ENCODE data around the gene ATXN7L3. TPM values are rescaled to one million over a fixed set of nuclear protein-coding genes. Genes with fewer than 3 reads are reported as not detected.
"Not testable (repeated sequence)": the region's sequence is repeated elsewhere in the genome, so short reads cannot be mapped to it uniquely, and the experiment has no call there.

The ATXN7L3 gene
- total RNA-seq, 1 donor from 2014 or later: 34.5 TPM

DNA sequence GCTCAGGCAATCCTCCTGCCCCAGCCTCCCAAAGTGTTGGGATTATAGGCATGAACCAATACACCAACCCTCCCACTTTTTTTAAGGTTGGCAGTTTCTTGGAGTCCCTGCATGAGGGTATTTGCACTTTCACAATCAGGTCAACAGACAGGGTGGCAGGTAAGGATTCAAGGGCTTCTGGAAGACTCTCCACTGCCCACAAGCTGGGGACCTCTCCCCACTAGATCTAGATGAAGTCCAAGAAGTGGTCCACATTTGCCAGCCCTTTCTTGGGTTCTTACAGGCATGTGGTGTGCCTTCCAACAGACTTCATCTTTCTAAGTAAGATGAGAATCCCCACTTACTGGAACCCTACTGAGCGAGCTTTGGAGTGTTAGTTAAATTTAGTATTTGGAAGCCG, 25.3 kb downstream of the ATXN7L3 start:
- DNase-seq: no peak

DNA sequence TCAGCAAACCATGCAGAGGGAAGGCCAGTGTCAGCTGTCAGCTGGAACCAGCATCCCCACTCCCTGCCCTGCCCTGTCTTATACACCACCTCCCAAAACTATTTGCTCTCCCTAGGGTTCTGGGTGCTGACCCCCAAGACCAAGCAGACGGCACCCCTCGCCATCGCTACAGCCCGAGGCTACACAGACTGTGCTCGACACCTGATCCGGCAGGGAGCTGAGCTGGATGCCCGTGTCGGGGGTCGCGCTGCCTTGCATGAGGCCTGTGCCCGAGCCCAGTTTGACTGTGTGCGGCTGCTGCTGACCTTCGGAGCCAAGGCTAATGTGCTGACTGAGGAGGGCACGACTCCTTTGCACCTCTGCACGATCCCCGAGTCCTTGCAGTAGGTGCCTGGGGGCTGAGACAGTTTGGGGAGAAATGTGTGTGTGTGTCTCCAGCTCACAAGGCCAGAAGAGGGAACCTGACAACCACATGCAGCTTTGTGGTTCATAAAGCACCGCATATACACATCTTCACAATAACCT, 27.7 kb downstream of the ATXN7L3 start:
- no peak for DNase-seq

DNA sequence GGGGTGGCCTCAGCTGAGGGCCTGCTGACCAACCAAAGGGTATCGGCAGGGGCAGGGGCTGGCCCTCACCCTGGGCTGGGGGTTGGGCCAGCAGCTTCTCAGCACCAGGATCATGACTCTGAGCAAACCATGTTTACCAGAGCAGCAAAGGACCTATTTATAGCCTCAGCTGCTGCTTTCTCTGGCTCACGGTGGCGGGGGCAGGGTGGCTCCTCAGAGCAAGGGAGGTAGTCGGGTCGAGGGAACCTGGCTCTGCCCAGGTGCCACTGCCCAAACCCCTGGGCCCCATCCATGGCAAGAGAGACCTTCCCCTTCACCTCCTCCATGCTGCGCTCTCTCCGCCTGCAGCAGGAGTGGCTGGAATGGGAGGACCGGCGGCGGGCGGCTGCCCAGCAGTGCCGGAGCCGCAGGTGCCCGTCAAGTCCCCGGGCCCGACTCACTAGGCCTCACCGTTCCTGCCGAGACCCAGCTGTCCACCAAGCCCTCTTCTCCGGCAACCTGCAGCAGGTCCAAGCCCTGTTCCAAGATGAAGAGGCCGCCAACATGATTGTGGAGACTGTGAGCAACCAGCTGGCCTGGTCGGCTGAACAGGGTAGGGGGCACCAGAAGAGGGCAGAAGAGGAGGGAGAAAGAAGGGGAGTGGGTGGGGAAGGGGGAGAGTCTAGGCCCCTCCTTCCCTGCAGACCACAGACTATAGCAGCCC, 29.0 kb downstream of the ATXN7L3 start, which contains the start of gene ASB16:
Gene ASB16 (plus strand): TSS at position 206 of the 703 bp plus-strand sequence. CDS start 86 bp downstream, at position 292.
- DNase-seq: peak; percentile 76

DNA sequence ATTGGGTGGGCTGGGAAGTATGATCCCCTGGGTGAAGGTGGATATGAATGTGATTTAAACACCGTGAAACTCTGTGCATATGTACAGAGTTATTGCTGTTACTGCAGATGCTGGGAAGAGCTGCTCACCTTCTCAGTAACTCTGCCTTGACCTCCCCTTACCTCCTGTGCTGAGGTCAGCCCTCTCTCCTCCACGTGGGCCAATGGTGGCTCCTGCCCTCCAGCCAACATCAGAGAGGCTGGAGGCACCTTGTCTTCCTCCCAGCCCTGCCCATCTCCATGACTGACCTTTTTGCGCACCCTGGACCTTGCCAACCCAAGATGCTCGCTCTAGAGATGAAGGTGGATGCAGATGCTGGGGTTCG, 29.6 kb downstream of the ATXN7L3 start:
- DNase-seq: no peak

DNA sequence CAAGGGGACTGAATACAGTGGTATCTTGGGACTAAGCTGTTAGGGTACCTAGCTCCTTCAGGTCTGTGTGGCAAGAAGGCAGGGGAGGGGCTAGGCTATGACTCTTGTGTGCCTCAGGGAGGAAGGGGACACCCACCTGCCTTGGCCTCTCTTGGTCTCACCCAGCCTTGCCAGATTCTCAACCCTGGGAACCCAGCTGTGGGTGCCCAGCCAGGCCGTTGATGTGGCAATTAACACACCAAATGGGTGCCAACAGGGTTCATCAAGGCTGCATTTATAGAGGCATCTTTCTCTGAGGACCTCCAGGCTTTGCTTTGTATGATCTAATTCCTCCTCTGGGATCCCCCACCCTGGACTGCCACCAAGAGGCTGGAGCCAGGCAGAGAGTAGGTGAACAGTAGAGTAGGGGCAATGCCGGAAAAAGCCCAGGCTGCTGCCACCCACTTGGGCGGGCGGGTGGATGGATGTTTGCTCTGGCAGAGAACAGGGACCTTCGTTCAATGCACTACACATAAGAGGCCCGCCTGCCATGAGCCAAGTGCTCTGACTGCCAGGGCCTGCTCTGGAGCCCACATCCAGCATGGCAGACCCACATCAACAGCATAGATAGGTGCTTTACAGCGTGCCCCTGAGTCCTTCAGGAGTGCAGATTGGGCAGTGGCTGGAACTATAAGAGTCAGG, 32.4 kb downstream of the ATXN7L3 start:
- no peak for DNase-seq

DNA sequence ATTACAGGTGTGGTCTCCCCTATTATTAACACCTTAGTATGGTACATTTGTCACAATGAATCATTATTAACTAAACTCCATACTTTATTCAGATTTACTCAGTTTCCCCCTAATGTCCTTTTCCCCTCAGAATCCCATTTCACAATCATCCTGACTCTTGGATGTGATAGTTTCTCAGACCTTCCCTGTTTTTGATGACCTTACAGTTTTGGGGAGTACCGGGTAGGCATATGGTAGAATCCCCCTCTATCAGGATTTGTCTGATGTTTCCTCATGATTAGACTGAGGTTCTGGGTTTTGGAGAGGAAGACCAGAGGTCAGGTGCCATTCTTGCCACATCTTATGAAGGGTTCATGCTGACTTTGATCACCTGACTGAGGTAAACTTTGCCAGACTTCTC, 35.2 kb downstream of the ATXN7L3 start:
- DNase-seq: no peak

DNA sequence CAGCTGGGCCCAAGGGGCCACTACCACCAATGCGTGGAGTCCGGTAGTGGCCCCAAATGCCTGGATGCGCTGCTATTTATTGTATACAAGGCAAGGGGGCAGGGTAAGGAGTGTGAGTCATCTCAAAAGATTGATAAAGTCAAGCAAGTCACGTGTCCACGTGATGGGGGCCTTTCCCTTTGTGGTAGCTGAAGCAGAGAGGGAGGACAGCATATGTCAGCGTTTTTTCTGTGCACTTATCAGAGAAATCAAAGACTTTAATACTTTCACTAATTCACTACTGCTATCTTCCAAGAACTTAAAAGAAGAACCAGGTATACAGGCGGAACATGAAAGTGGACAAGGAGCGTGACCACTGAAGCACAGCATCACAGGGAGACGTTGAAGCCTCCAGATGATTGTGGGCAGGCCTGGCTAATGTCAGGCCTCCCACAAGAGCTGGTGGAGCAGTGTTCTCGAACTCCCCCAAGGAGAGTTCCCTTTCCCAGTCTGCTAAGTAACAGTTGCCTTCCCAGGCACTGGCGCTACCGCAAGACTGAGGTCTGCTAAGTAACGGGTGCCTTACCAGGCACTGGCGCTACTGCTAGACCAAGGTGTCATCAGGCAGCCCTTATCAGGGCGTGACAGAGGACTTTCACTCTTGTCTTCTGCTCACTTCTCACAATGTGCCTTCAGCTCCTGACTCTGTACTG, 40.0 kb downstream of the ATXN7L3 start:
- no peak for DNase-seq

DNA sequence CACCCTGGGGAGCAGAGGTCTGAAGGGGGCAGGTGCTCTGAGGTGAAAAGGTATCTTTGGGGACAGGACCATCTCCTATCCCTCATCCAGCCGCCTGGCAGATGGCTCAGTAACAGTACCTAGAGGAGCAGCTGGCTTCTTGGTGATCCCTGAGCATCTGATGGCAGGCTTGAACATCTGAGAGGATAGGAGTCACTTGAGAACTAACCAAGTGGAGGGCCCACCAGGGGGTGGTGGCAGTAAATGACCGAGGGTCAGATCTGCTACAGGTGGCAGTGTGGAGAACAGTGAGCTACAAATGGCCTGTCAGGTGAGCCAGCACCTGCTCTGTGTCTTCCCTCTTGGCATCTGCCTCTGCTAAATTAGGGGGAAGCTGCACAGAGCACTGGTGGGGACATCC, 44.2 kb downstream of the ATXN7L3 start:
- no peak for DNase-seq

DNA sequence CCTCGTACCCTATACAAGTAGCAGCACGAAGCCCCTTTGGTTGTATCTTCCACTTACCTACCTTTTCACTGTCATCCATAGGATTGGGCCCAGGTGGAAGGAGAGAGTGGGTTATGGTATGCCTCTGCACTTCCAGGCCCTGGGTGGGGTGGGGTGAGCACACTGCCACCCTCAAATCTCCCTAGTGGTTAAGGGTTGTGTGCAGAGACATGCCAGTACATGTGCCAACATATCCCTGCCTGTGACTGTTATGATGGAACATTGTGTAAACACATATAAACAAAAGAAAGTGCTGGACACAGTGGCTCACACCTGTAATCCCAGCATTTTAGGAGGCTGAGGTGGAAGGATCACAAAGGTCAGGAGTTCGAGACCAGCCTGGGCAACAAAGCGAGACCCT, 46.8 kb downstream of the ATXN7L3 start:
- no peak for DNase-seq

DNA sequence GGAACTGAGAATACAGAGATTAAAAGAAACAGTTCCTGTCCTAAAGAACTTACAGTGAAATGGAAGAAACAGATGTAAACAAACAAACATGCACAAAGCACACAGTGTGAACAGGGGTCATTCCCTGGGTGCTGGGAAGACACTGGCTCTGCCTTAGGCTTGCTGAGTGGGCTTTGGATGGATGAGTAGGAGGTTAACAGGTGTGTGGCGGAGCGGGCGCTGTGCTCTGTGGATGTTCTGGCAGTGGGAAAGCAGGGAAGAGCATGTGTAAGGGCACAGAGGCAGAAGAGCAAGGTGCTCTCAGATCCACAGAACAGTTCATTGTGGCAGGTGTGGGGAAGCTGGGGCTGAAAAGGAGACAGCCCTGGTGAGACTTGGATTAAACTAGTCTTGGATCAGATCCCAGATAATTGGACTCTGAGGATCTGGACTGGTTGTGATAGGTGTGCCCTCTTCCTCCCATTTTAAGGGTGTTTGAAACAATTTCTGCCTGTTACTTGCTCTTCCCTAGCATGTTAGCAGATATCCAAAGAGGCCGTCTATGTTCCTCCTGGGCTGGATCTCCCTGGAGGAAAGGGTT, 49.8 kb downstream of the ATXN7L3 start:
- no peak for DNase-seq

DNA sequence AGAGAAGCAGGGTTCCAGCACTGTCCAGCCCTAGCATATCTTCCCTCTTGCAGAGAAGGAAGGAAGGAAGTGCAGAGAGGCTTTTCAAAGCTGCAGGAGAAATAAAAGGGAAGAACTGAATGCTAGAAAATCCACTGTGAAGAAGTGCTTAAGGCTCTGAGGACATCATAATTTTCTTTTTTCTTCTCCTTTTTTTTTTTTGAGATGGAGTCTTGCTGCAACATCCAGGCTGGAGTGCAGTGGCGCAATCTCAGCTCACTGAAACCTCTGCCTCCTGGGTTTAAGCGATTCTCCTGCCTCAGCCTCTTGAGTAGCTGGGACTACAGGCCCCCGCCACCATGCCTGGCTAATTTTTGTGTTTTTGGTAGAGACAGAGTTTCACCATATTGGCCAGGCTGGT, 50.6 kb downstream of the ATXN7L3 start:
- not testable (repeated sequence) for DNase-seq

DNA sequence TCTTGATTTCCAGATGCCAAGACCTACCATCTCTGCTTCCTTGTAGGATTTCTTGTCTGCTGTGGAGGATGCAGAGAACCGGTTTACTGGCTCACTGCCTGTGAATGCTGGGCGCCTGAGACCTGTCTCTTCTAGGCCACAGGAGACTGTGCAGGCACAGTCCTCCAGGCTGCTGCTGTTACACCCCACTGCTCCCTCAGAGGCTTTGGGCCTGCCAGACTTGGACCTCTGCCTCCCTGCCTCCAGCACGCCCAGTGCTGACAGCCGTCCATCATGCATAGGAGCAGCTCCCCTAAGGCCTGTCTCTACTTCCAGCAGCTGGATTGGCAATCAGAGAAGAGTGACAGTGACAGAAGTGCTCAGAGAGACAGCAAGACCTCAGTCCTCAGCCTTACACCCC, 51.9 kb downstream of the ATXN7L3 start:
- no peak for DNase-seq

DNA sequence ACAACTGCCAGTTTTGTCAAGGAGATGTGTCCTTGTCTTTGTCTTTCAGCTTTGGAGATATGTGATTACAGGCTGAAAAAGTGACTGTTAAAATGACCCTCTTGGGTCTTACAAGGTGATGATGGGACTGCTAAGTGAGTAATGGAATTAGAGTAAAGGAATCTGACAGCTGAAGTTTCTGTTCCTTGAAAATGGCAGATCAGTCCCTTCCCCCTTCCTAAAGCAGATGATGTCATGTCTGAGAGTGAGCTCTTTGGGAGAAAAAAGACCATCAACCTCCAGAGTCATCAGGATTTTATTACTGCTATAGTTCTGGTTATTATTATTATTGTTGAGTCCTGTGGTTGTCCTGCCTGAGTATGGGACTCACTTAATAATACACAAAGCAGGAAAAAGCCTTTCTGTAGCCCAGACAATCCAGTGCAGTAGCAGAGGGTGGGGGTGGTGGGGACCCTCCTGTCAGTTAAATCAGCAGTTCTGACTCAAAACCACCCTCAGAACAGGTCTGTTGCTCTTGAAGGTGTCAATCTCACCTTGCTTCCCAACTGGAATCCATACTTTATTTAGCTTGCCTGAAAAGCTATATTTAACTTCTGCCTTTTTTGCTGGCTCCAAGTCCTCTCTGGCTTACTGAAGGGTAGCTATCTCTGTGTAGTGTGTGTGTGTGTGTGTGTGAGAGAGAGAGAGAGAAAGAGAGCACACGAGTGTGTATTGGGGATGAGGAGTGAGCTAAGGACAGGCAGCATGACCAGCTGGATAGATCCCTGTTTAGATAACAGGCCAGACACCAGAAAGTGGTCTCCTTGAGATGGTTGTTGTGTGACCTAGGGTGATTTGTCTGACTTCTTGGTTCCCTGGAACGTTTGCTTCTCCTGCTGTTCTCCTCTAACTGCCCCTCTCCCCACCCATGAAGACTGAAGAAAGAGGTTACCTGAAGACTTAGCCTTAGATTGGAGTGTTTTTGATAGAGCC, 53.0 kb downstream of the ATXN7L3 start:
- no peak for DNase-seq

DNA sequence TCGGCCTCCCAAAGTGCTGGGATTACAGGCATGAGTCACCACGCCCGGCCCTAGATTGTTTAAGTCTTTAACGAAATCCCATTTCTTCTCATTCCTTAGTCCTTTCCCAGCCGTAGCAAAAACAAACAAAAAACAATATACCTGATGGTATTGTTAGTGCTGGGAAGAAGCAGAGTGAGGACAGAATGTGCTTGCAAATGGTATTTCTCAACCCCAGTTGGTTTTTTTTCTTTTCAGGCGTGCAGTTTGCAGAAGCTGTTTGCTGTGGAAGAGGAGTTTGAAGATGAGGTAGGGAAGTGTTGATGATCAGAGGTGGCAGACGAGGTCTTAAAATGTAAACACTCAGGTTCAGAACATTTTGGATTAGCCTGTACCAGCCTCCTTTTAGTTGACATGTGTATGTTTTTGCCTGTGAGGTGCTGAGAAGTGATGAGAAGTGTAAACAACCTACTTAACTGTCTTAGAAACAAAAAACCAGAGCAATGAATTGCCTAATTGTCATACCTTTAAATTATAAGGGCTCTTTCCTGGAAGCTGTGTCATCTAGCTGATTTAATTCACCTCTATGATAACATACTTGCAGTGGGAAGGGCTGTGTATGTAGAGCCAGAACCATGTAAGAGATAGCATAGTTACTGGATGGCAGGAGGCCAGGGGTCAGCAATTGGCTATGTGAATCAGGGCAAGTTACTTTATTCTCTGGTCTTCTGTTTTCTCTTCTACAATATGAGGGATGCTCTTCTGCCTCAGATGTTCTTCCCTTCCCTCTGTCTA, 54.5 kb downstream of the ATXN7L3 start:
- no peak for DNase-seq

DNA sequence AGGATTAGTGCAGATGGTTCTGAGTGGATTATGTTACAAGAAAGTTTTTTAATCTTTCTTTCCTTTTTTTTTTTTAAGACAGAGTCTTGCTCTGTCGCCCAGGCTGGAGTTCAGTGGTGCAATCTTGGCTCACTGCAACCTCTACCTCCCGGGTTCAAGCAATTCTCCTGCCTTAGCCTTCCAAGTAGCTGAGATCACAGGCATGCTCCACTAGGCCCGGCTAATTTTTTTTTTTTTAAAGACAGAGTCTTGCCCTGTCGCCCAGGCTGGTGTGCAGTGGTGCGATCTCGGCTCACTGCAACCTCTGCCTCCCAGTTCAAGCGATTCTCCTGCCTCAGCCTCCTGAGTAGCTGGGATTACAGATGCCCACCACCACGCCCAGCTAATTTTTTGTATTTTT, 55.8 kb downstream of the ATXN7L3 start:
- not testable (repeated sequence) for DNase-seq

Small RNA genes lying within 50 kb of the gene (small RNA-seq; reads per million reads assigned to genes)
- not detected for gene MIR6782 (ENCODE audit: low replicate concordance)

Other genes starting within 250 kb of the ATXN7L3 start
- not detected for gene PYY, start 245.9 kb downstream of the ATXN7L3 start, total RNA-seq
- gene NAGS, start 195.3 kb downstream of the ATXN7L3 start, total RNA-seq: 0.41 TPM
- gene TMEM101, start 184.9 kb downstream of the ATXN7L3 start, total RNA-seq: 45.3 TPM
- 22.6 TPM for gene LSM12, start 133.2 kb downstream of the ATXN7L3 start, total RNA-seq
- gene G6PC3, start 129.1 kb downstream of the ATXN7L3 start, total RNA-seq: 7.8 TPM
- gene HDAC5, start 76.2 kb downstream of the ATXN7L3 start, total RNA-seq: 127 TPM
- 0.82 TPM for gene HROB, start 58.0 kb downstream of the ATXN7L3 start, total RNA-seq
- 18.0 TPM for gene ASB16, start 29.2 kb downstream of the ATXN7L3 start, total RNA-seq
- 29.6 TPM for gene TMUB2, start 12.9 kb downstream of the ATXN7L3 start, total RNA-seq
- 85.4 TPM for gene UBTF, start 19.8 kb upstream of the ATXN7L3 start, total RNA-seq
- 27.7 TPM for gene SLC4A1, start 68.3 kb upstream of the ATXN7L3 start, total RNA-seq
- gene RUNDC3A, start 108.7 kb upstream of the ATXN7L3 start, total RNA-seq: 5.9 TPM
- 44.7 TPM for gene SLC25A39, start 124.9 kb upstream of the ATXN7L3 start, total RNA-seq
- gene GRN, start 145.4 kb upstream of the ATXN7L3 start, total RNA-seq: 137 TPM
- gene FAM171A2, start 164.0 kb upstream of the ATXN7L3 start, total RNA-seq: 9.9 TPM
- 3.8 TPM for gene ITGA2B, start 189.8 kb upstream of the ATXN7L3 start, total RNA-seq

All from tongue (tissue), 3 donors.